Activated effector memory CD4-positive, alpha-beta T cell treated with Interleukin-2 at 50 U/mL for 16 hours (primary cell): ENCODE measurements around the gene DECR2.
"Not testable (repeated sequence)": the region's sequence is repeated elsewhere in the genome, so short reads cannot be mapped to it uniquely, and the experiment has no call there.

Source experiments
- DNase-seq: peaks from one replicate; pipeline ENCODE4 v3.0.0-alpha.2; 2020

Gene DECR2, protein sequence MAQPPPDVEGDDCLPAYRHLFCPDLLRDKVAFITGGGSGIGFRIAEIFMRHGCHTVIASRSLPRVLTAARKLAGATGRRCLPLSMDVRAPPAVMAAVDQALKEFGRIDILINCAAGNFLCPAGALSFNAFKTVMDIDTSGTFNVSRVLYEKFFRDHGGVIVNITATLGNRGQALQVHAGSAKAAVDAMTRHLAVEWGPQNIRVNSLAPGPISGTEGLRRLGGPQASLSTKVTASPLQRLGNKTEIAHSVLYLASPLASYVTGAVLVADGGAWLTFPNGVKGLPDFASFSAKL

DNA sequence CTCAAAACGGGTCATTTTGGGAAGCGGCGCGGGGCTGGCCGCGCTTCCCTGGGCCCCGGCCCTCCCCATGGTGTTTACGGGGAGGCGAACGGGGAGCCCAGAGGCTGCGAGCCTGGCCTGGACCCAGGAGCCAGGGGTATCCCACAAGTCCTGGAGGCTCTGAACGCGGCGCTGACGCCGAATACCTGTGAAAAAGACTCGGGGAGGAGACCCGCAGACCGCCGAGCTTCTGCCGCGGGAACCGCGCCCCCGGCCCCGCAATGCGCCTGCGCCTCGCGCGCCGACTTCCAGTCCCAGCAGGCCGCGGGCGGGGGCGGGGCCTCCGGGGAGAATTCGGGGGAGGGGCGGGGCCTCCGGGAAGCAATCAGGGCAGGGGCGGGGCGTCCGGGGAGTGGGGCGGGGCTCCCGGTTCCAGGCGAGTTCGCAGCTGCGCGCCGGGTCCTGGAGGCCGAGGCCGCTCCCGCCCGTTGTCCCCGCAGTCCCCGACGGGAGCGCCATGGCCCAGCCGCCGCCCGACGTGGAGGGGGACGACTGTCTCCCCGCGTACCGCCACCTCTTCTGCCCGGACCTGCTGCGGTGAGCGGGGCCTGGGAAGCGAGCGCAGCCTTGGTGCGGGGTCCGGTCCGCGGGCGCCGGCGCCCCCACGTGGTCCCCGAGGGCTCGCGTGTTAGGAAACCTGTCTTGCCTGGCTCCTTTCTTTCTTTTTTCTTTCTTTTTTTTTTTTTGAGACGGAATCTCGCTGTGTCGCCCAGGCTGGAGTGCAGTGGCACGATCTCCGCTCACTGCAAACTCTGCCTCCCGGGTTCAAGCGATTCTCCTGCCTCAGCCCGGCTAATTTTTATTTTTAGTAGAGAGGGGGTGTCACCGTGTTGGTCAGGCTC is at the start of gene DECR2:
Gene DECR2 (plus strand): TSS at position 418 of the 881 bp plus-strand sequence. CDS start 79 bp downstream, at position 497.
- peak; percentile 96 for DNase-seq

DNA sequence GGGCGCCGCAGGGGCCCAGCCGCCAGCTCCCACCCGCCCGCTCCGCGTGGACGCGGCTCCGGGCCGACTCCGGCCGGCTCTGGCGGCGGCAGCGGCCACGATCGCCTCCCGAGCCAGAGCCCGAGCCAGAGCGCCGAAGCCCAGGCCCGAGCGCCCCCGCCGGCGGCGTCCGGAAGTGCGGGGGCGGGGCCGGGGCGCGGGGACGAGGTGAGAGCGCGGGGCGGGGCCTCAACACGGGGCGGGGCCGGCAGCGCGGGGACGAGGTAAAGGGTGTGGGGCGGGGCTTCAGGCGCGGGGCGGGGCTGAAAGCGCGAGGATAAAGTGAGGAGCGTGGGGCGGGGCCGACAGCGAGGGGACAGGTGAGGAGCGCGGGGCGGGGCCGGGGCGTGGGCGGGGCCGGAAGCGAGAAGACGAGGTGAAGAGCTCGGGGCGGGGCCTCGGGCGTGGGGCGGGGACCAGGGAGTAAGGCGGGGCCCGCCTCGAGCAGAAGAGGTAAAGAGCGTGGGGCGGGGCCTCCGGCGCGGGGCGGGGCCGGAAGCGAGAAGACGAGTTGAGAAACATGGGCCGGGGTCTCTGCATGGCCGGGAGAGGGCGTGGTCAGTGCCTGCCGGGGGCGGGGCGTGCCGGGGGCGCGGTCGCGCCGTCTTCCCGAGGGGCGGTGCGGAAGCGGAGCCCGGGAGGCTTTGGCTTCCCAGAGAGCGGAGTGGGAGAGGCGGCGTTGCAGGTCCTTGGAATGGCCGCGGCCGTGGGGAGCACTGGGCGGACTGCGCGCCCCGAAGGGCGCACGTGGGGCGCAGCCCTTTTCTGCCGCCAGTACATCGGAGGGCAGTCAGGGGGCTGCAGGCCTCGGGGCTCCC is 48.9 kb upstream of the DECR2 start, which contains the start of gene AXIN1:
Gene AXIN1 (minus strand): TSS at position 177 of the 857 bp plus-strand sequence. CDS start 5,698 bp downstream, outside the sequence.
- peak; percentile 99 for DNase-seq

DNA sequence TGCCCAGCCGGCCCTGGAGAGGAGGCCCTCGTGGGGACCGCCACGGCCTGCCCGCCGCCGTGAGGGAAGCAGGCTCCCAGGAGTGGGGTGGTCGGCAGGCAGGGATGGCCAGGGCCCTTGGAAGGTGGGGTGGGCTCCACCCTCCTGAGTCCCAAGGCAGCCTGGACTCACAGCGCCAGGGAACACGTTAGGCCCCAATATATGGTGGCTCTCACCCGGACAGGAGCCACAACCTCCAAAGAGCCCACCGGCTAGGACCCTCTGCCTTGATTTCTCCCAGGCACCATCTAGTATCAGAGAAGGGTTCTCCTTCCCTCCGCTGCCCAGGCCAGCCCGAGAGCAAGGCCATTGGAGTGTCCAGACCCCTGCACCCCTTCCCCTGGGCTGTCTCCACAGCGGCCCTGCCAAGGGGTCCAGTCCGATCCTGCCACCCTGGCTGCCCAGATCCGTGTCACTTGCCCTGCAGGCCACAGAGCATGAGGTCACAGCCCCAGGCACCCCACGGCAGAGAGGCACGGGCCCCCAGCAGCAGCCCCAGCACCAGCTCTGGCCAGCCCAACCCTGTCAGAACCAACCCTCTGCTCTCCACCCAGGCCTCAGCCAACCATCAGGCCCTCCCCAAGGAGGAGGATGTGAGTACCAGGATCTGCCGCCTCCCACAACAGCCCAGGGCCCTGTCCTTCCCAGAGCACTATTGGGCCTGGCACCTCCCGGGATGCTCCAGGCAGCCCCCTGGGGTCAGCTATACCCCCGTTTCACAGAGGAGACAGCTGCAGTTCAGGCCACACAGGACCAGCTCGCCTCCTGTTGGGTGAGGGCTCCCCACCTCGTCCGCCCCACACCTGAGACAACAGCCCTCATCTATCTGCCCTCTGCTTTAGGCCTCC is 48.0 kb upstream of the DECR2 start:
- DNase-seq: no peak

DNA sequence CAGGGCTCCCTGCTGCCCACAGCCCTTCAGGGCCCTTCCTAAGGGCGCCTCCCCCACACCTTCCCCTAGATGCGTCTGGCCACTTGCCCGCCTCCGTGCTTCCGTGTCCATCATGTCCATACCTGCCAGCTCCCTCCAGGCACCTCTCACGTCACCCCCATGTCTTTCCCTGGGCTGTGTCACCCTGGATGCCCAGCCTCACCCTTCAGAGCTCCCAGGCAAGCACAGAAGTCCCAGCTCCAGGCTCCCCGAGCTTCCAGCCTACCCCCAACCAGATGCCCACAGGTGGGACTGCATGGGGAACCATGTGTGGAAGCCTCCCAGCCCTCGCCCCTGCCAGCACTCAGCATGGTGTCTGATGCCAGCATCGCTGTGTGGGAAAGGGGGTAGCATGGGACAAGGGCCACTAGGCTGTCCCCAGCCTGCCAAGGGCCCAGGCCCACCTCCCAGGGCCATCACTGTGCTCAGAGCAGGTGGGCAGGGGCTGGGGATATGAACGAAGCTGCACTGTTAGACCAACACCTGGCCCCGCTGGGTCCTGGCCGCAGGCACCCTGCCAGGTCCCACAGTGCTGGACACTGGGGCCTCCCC is 47.3 kb upstream of the DECR2 start:
- no peak for DNase-seq

DNA sequence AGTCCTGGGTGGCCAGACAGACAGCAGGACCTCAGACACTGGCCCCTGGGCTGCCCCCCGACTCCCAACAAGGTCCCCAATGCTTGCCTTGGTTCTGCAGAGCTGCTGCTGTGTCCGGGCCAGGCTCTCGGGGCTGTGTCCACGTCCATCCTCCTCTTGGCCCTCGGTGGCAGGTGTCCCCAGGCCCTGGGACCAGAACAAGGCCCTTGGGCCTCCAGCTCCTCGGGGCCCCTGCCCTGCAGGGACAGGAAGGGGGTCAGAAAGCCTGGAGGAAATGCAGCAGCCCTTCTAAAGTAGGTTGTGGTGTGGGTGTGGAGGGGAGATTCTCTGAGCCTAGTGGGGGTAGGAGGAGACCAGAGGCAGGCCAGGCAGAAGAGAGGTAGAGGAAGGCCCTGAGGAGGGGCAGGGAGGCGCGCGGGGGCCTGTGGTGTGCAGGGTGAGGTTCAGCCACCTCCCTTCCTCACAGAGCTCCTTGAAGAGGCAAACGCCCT is 46.7 kb upstream of the DECR2 start:
- peak; percentile 62 for DNase-seq

DNA sequence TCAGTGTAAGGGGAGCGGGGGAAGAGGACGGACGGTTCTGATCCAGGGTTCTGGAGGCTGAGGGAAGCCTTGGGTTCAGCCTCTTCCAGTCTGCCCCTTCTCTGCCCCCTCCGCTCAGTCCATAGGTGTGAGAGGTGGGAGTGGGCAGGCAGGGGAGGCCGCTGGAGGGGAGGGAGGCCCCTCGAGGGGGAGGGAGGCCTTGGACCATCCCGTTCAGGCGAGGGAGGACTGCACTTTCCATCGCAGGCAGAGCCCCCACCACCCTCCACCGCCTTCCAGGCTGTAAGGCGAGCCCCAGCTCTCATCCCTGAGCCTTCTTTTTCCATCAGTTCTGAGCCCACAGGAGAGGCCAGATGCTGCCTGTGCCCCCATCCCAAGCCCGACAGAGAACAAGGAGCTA is 44.9 kb upstream of the DECR2 start:
- DNase-seq: no peak

DNA sequence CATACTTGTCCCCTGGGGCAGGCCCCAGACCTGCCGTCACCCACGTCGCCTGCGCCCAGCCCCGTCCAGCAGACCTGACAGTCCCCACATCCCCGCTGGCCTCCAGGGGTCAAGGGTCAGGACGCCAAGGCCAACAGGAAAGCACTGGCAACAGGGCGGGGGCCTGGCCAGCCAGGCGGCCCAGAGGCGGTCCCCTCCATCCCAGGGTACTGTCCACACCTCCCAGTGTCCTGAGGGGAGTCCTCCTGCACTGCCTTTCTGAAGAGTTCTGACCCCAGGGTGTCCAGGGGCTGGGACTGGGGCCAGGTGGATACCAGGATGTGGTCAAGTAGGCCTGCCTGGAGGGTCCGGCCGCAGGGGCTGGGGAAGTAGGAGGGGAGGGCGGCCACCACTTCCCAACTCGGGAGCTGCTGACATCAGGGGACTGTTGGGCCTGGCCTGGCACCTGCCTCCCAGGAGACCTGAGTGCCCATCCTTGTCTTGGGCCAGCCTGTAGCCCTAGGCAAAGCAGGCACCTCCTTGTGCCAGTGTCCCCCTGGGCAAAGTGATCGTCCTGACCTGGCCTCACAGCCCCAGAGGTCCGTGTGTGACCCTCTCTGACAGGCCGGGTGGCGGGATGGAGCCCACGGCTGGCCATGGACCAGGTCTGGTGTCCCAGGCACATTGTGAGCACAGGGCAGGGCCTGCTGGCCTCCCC is 42.5 kb upstream of the DECR2 start:
- no peak for DNase-seq

DNA sequence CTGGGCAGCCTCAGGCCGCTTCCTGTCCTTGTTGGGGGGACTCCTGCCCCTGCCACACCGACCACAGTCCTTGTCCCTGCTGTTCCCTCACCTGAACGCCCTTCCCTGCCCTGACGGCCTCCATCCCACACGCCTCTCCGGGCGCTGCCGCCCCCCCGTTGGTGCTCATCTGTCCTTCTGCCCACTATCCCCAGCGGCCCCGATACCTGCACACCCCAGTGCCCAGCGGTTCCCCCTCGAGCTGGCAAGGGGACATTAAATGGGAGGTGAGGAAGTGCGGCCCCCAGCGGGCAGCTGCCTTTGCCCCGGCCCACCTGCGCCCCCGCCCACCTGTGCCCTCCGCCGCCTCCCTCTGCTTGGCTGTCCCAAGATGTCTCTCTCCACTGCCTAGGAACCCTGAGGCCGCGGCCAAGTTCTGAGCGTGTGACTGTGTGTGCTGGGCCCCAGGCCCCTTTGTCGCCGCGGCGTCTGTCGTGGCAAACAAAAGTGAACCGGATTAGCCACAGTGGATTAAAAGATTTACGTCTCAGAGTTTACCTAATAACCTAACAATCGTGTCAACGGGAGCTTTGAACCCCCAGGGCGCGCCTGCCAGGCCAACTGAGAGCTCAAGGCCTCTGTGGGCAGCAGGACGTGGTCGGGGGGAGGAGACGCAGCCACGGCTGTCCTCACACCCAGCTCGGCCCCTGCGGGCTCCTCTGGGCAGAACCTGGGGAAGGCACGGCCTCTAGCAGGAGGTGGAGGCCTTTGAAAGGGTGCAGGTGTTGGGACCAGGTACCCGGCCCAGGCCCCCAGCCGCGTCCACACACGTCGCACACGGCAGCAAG is 41.6 kb upstream of the DECR2 start:
- no peak for DNase-seq

DNA sequence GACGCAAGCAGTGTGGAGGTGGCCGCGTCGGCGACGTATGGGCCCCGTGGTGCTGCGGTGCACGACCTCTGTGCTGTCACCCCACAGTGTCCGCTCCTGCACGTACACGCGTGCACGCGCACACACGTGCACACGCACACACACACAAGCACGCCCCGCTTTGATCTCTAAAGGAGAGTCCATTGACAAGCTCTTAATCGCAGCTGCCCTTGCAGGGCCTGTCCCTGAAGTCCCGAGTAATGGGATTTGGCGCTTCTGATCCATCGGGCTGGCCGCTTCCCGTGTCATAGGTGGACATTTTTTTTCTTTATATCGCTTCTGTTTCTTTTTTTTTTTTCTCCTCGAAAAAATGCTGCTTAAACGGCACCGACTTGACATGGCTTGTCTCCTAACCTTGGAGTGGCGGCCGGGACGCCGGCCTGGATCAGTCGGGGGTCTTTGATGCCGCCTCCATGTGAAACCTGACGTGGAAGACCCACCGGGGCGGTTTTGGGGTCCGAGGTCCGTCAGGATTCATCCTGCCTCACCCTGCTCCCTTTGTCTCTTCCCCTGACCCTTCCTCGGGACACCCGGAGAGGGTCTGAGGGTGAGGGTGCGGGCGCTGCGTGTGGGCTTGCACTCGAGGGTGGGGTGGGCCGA is 40.9 kb upstream of the DECR2 start:
- DNase-seq: no peak

DNA sequence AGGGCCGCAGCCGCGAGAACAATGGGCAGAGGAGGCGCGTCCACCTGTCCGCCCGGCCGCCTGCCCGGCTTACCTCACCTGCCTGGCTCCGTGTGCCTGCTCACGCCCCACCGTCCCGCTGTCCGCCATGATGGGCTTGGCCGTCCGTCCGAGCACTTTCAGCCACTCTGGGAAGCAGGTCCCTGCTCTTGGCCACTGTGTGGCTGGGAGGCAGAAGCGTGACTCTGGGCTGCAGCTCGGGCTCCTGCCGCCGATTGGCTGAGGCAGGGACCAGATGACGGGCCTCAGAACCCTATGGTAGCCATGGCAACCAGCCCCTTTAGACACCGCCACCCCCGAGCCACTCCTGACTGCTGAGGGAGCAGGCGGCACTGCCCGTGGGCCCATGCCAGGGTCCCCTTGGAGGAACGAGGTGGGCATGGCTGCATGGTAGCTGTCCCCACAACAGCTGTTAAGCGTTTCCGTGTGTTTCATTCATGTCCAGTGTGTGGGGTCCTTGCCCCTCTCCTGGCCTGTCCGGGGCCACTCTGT is 40.3 kb upstream of the DECR2 start:
- no peak for DNase-seq

DNA sequence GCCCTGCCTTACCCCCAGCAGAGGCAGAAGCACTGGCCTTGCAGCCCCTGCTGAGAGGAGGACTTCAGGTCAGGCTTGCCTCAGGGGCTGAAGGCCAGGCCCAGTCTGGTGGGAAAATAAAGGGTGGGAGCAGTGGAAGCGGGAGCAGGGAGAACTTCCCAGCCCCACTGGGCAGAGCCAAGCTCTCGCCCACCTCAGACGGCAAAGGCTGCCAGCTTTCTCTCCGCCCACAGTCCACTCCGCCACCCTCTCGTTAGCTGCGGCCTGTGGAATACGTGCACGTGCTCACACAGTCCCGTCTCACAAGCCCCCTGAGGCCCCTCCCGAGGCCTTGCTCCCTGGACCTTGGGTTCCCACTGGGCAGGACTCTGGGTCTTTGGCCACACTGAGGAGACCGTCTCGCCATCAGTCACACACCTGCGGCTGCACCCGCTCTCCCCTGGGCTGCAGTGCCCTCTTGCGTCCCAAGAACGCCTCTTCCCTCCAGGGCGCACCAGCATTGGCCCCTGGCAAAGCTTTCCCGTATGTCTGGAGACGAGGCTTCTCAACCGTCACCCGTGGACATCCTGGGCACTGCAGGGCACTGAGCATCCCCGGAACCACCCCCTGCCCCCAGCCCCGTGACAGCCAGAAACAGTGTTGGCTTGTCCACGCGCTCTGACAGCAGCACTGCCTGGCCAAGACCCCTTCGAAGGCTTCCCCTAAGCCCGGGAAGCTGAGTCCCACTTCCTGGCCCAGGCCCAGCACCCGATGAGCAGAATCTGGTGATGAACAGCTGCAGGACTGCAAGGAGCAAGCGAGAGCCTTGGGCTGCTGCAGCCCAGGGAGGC is 39.6 kb upstream of the DECR2 start:
- peak; percentile 62 for DNase-seq

DNA sequence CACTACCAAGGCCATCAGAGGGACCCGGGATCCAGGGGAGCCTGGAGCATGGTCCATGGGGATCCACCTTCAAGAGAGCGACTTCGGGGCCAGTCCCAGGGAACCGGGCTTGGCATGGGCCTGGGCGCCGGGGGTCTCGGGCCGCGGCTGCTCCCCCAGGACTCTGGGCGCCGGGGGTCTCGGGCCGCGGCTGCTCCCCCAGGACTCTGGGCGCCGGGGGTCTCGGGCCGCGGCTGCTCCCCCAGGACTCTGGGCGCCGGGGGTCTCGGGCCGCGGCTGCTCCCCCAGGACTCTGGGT is 39.0 kb upstream of the DECR2 start:
- DNase-seq: not testable (repeated sequence)

DNA sequence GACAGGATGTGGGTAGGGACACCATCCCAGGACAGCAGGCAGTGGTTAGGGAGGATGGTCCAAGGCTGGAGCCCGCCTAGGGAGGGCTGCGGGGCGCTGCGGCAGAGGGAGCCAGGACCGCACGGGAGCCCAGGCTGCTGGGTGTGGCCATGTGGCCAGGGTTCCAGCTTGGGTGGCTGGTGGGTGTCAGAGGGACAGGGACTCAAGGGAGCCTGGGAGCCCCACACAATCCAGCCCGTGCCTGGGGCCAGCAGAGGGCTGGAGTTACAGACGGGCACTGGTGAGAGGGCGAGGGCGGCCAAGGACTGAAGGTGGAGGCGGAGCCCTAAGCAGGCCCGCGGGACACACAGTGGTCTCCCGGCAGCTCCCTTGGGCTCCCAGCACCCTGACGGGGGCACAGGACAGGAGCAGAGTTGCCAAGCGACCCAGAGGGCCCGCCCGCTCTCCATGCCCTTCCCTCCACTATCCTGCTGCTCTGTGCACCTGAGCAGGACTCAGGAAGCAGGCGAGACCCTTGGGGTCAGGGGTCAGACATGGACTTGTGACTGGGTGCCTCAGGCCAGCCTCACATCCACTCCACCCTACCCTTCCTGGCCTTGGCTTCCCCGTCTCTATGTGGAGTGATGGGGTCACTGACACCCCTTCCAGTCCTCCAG is 38.4 kb upstream of the DECR2 start:
- no peak for DNase-seq

DNA sequence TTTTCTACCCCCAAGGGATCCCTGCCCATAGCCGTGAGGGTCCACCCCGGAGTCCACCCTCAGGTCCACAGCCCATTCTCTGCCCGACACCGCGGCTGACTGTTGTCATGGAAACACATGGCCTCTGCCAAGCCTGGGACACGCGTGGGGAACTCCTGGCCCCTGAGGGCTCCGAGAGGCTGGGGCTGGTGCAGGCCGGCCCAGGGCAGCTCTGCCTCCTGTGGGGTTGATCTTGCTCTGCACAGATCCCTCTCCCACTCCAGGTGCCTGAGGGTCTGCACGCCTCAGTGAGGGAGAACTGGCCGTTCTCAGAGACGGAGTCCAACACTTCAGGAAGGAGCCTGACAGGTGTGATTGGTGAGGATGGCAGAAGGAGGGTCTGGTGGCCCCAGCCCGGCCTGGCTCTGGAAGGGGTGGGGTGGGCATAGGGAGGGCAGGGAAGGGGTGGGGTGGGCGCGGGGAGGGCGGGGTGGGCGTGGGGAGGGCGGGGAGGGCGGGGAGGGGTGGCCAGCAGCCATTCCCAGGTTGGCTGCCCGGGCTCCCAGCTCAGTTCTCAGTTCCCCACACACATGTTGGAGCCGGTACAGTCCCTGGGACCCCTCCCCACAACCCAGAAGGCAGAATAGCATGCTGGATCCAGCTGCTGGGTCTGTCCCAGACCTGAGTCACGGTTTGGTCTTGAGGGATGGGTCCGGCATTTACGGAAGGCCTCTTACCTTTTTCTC is 37.8 kb upstream of the DECR2 start:
- DNase-seq: no peak

DNA sequence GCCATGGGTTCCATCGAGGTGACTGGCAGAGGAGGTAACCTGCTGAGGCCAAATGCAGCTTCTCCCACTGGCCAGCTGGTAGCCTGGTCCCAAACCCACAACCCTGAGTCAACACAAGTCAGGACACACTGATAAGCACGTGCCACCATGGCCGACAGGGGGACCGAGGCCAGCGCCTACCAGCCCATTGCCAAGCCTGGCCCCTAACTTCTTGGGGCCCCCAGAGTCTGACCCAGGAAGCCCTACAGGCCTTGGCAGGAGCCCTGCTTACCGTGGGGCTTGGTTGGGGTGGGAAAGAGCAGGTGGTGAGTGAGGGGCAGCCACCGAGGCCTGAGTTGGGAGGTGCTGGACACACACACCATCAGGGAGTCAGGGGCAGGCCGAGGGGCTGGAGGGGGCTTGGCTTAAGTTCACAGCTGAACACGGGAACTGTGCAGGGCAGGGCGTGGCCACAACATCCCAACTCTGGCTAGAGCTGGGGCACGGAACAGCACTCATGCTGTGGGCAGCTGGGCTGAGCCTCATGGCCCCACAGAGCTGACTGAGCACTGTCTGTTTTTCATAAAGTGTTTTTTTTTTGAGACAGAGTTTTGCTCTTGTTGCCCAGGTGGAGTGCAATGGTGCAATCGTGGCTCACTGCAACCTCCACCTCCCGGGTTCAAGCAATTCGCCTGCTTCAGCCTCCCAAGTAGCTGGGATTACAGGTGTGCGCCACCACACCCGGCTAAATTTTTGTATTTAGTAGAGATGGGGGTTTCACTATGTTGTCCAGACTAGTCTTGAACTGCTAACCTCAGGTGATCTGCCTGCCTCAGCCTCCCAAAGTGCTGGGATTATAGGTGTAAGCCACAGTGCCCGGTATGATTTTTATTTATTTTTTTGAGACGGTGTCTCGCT is 36.8 kb upstream of the DECR2 start:
- DNase-seq: no peak

DNA sequence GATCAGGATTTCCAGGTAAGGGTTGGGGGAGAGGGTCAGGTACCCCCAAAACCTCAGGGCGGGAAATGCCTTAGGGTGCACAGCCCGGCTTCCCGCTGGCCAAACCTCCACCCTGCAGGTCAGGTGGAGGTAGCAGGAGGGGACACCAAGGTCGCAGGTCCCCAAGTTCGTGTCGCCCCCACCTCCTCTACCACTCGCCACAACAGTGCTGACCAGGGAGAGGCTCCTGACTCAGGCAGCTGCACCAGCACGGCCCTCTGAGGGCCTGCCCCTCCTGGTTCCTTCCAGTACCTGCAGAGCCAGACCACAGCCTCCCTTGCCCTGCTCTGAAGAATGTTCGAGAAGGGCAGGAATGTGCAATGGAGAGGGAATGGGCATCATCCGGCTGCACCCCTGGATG is 35.2 kb upstream of the DECR2 start:
- DNase-seq: no peak
